ENCODE data around the gene PDLIM5.

DNA sequence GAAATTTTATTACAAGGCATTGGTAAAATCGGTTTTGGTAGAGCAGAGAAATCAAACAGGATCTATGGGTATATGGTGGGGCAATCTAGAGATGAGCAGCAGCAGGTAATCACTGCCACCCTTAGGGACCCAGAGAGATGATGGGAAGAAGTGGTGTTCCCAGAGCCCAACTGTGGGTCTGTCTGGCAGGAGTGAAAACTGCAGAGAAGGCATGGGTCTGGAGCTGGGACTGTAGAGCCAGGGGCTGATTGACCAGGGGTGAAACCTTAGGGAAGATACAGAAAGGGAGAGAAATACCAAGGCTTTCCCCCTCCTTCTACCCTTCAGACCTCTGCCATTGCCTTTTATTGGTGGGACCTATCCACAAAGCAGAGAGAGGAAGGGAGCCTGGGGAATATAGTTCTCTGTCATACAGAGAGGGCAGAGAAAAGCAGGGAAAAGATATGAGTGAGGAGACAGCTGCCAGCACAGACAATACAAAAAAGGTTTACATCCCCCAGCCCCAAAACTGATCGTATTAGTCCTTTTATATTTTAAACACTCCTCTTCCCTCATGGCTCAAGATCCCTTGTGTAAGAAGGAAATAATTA is 28.7 kb downstream of the PDLIM5 start:
- TF ChIP-seq POLR2A (IDR thresholded peaks at IDR 0.05): no peak
- TF ChIP-seq, protein P1, sequence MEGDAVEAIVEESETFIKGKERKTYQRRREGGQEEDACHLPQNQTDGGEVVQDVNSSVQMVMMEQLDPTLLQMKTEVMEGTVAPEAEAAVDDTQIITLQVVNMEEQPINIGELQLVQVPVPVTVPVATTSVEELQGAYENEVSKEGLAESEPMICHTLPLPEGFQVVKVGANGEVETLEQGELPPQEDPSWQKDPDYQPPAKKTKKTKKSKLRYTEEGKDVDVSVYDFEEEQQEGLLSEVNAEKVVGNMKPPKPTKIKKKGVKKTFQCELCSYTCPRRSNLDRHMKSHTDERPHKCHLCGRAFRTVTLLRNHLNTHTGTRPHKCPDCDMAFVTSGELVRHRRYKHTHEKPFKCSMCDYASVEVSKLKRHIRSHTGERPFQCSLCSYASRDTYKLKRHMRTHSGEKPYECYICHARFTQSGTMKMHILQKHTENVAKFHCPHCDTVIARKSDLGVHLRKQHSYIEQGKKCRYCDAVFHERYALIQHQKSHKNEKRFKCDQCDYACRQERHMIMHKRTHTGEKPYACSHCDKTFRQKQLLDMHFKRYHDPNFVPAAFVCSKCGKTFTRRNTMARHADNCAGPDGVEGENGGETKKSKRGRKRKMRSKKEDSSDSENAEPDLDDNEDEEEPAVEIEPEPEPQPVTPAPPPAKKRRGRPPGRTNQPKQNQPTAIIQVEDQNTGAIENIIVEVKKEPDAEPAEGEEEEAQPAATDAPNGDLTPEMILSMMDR (IDR thresholded peaks at IDR 0.05): no peak
